ENCODE data around the gene AFG3L2.

AFG3L2 gene

DNA sequence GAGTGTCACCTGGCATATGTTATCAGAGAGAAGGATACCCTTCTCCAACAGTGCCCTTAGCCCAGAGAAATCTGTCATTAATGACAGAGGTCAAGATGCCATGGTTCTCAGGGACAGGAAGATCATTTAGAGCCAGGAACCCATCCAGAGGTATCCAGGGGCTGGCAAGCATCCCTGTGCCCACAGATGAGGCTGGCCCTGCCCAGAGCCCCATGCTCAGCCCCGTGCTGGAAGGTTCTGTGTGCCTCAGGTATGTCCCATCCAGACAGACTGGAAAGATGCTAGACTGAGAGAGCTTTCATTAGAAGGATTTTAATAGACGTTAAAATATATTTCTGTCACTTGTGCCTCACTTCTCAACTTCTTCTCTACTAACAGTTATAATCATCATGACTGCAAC, 77.2 kb downstream of the AFG3L2 start:
- DNase-seq: no peak

DNA sequence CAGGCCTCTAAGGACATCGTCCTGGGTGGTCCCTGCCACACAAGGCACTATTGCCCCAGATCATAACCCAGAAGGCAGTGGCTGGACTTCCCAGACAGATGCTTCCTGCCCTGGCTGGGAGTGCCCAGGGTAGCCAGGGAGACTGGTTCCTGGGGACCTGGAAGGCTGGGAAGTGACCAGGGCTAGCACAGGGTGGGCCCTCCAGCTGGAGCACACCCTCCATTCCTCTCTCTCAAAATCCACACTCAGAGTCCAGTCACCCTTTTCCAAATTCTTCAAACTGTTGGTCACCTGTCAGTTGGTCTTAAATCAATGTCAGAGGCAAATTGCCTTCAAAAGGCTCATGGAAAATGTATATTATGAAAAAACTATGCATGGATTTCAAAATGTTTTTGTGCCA, 80.6 kb downstream of the AFG3L2 start:
- no peak for DNase-seq

DNA sequence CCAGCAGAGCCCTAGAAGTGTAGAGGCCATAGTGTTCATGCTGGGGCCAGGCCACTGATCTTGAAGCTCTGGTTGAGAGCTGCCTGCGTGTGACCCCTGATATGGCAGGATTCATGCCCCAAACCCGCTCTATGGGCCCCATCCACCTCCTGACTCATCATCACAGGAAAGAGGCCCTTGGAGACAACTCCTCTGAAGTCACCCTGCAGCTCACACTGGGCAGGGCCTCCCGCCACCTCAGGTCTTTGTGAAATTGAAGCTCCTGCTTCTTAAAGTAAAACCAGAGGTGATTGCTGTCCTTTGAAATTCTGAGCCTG, 81.0 kb downstream of the AFG3L2 start:
- no peak for DNase-seq

DNA sequence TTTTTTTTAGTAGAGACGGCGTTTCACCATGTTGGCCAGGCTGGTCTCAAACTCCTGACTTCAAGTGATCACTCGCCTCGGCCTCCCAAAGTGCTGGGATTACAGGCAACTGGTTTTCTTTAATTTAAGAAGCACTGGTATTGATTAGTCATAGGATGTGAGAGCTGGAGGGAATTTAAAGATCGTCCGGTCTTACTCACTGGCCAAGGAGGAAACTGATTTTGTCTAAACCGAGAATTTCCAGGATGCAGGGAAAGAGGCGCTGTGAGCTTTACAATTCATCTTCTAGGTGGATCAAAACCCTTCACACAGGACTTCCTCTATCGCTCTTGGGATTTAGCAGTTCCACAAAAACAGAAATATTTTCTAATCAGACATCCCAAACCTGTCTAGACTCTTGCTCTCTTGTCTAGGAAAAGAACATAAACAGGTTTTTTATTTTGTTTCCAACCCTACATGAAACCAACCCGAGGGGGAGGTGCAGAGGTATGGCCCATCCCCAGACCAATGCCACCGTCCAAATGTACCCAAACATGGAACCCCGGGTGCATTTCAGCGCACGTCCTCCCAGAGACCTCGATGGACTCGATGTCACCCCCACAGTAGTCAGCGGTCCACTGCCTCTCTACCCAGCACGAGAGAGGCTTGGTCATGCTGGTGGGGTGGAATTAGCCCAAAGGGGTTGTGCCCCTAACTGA, 81.5 kb downstream of the AFG3L2 start:
- no peak for DNase-seq

DNA sequence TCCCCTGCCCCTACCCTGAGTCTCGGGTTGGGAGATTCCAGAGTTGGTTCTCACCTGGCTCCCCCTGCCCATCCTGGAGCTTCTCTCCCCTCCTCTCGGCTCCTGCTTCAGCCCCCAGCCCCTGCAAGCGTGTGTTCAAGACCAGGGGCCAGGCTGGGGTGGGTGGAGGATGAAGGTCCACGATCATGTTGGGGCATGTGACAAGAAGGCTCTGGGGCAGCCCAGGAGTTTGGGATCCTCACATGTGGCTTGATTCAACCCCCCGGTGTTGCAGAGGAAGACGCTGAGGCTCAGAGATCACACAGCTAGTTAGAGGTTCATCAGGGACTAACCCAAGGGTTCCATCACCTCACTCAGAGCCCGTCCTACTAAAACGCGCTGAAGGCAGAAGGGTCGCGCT, 83.2 kb downstream of the AFG3L2 start:
- DNase-seq: no peak

DNA sequence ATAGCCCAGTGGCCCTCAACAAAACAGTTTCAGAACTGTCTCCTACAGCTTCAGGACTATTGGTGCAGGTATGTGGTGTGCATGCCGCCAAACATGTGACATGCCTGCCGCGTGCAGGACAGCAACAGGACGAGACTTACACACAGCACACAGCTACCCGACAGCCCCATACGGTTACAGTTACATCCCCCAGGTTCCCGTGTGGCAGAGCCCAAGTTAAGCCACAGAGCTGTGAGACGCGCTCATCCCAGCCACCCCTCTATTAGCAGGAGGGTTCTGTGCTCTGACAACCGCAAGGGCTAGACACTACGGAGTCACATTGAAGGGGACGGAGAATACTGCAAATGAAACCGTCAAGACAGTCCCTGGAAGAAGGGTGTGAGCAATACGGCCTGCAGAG, 85.3 kb downstream of the AFG3L2 start:
- DNase-seq: no peak

DNA sequence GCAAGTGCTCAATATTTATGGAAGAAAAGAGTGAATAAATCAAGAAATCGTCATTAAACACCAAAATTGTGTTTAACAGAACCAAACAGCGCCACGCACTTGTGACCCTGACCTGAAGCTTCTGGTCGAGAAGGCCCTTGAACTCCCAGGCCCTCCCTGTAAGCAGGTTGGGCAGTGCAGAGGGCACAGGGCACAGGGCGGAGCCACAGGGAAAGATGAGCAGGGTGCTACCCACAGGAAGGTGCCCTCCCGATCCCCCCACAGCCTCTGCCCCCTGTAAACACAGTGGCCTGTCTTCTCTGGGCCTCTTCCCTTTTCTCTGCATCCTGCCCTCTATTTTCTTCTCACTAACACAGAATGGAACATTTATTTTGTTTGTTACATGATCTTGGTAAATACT, 85.9 kb downstream of the AFG3L2 start:
- DNase-seq: no peak

DNA sequence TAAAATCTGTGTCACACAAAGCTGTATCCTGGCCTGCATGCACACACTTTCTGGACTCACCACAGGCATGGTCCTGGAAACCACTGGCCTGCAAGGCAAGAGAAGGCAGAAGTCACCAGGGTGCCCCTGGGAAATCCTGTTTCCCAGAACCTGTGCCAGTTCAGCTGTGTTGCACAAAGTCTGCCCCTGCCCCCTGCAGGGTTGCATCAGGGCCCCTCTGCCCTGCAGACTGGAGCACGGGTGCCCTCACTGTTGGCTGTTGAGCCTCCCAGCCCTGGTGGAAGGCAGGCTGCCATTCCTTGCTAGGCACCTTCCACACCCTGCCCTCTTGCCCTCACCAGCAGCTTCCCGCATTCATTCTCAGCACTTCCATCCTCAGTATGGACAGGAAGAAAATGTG, 86.9 kb downstream of the AFG3L2 start:
- DNase-seq: no peak

DNA sequence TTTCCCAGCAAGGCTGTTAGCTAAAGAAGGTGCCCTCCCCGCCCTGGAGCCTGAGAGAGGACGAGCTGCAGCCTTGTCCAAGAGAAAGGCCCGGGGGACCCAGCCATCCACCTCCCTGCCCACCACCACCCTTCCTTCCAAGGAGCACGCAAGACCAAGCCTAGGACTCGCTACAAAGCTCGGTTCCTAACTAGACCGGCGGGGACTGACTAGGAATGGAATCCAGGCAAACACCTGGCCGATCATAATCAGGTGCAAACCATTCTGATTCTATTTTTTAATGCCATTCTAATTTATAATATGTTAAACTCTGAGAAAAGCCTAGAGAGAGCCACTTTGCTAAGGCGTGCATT, 88.6 kb downstream of the AFG3L2 start:
- DNase-seq: no peak

DNA sequence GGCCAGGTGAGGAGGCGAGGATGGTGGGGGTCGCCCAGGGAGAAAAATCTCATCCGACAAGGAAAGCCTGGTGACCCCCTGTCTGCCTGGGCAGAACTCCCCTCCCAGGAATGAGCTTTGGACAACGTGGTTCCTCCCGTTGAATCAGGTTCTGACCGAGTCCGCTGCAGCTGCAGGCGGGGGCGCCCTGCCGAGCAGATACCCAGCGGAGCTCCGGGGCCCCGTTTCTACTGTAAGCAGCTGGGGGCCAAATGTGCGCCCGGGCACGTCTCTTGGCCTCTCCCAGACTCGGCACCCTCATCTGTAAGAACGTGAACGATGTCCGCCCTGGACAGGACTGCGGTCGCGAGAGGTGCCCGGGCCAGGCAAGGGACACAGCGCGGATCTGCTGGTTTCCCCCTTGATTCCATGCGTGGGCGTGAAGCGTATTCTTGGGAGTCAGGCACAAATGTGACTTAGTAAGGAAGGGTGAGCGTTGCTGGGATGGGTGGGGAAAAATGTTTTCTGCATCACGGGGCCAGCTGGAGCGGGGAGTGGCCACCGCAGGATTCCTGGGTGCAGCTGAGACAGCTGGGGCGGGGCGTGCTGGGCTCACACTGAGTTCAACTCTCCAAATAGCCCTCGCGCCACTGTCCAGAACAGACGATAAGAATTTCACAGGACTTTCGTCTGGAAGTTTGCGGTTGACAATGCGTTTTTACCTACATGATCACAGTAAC, 89.2 kb downstream of the AFG3L2 start:
- DNase-seq: no peak

DNA sequence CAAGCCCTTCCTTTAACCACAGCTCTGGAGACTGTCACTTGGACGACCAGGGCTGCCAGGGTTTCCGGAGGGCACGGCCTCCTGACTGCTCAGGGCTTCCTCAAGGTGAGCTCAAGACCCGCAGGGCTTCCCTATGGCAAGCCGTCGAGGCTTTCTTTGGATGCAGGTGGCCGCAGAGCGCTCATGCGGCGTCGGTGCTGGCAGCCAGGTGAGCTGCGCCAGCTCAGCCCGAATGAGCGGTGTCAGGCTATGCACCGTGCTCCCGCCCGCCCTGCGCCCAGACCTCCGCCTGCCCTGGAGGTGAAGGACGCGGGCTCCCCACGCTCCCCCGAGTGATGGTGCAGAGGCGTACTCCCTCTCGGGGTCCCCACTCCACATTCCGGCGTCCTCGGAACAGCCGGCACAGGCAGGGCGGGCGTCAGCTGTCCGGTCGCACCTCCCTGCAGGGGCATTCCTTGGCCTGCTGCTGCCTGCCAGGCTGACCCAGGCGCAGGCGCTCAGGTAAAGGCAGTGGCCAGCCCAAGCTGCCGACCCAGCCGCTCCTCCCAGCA, 89.8 kb downstream of the AFG3L2 start:
- no peak for DNase-seq

DNA sequence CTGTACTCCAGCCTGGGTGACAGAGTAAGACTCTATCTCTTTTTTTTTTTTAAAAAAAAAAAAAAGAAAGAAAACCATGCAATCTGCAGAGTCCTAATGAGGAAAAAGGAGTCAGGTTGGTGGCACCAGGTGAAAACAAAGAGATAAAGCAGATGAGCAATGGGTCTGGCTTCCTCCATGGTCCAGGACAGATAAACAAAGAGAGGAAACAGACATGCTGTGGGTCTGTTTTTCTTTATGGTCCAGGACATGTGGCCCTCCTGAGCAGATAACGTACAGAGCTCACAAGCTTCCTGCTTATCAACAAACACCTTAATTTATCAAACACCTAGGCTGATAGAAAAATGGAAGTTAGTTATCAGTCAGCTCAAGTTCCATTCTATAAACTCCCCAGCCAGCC, 93.4 kb downstream of the AFG3L2 start:
- DNase-seq: no peak

DNA sequence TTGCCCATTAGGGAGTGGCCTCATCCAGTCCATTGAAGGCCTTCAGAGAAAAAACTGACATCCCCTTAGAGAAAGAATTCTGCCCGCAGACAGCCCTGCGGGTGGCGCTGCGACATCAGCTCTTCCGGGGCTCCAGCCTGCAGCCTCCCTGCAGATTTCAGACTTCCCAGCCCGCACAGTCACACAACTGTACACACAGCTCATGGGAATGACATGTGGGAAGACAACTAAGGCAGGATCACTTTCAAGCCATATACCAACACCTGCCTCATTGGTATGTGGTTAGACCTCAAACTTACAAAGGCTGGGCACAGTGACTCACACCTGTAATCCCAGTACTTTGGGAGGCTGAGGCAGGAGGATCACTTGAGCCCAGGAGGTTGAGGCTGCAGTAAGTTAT, 93.8 kb downstream of the AFG3L2 start:
- no peak for DNase-seq

DNA sequence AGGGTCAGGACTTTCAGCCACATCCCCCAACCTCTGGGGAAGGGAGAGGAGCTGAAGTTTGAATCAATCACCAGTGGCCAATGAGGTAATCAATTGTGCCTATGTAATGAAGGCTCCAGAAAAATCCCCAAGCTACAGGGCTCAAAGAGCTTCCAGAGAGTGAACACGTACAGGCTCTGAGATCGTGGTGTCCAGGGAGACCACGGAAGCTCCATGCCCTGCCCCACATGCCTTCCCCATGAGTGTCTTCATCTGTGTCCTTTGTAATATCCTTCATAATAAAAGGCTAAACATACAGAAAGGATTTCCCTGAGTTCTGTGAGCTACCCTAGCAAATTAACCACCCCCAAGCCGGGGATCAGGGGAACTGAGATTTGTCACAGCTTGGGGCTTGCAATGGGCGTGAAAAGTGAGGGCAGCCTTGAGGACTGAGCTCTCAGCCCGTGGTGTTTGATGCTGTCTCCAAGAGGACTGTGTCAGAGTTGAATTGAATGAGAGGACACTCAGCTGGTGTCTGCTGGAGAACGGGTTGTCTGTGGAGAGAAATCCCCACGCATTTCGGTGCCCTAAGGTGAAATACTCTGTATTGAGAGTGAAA, 94.5 kb downstream of the AFG3L2 start:
- DNase-seq: no peak

DNA sequence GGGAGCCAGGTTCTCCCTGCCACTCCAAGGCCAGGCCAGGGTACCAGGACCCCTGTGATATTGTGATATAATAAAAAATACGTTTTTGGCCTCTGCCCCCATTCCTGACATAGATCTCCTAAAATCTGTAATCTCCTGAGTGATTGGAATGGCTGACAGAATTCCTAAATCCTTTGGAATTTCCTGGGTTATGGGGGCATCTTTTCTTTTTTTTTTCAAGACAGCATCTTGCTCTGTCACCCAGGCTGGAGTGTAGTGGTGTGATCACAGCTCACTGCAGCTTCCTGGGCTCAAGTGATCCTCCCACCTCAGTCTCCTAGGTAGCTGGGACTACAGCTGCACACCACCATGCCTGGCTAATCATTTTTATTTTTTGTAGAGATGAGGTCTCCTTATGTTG, 95.2 kb downstream of the AFG3L2 start:
- no peak for DNase-seq

DNA sequence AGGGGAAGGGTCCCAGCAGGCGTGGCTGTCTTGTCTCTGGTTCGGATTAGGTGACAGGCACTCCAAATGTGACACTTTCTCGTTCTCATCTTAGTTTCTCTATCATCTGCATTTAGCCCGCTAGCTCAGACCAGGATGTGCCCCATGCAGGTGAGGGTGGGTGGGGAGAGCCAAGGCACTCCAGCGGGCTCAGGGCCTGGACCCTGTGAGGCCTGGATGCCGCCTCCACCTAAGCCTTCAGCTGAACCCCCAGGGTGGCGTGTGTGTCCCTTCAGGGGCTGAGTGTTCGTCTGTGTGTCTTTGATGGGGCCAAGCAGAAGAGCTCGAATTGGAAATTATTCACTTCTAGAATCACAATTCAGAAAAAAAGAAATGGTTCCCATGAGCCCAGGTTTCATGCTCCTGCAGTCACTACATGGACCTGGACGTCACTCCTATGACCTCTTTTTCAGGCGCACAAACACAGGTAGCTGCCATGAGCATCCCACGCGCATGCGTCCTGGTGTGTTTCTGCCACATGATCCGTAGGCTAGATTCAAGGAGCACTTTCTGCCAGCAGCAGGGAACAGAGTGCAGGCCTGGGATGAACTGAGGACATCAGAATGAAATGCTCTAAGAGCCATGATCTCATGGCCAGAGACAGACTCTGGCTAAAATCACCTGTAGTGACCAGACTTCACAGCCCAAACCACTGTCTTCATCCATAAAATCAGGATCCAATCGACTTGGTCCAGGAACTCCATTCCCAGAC, 97.1 kb downstream of the AFG3L2 start:
- no peak for DNase-seq
